Natural killer cell (primary cell): ENCODE results near the gene ELN. TPM values are rescaled to one million over a fixed set of nuclear protein-coding genes. Genes with fewer than 3 reads are reported as not detected.

Source experiments
- ATAC-seq, 3 donors: fragments of 150-1000 bp in 2 of 3; fragments of 200-7000 bp in 1 of 3; cut with Tn5 transposase; 1 replicate in 1 of 3; 2 replicates in 2 of 3; pipeline ENCODE4 v1.10.0; 2021; ENCODE audit warnings: mild to moderate bottlenecking in 2 of 3, moderate library complexity in 2 of 3
- DNase-seq, 2 donors: peaks; one replicate each; pipeline versions ENCODE4 v3.0.0 to v3.0.0-alpha.2; 2013 to 2021; ENCODE audit warnings: mixed read lengths in 1 of 2
- H3K27ac ChIP-seq: one replicate; pipeline ENCODE4 v1.5.1; 2013; ENCODE audit warnings: mild to moderate bottlenecking, low read length
- H3K27me3 ChIP-seq: one replicate; pipeline ENCODE4 v1.6.1; 2013; ENCODE audit warnings: low read length; ENCODE audit not compliant: control insufficient read depth, insufficient read depth
- H3K36me3 ChIP-seq: one replicate; pipeline ENCODE4 v1.6.1; 2013; ENCODE audit warnings: low read length; ENCODE audit not compliant: control insufficient read depth, insufficient read depth
- H3K4me1 ChIP-seq: one replicate; pipeline ENCODE4 v1.6.1; 2013; ENCODE audit warnings: low read length; ENCODE audit not compliant: control insufficient read depth, insufficient read depth
- H3K4me3 ChIP-seq: one replicate; pipeline ENCODE4 v1.5.1; 2013; ENCODE audit warnings: low read length
- H3K9me3 ChIP-seq: one replicate; pipeline ENCODE4 v1.6.1; 2013; ENCODE audit warnings: low read length; ENCODE audit not compliant: control insufficient read depth, insufficient read depth
- H3K27ac Mint-ChIP-seq, 2 donors: one replicate each; pipeline ENCODE4 v1.8.0; 2022; ENCODE audit warnings: mild to moderate bottlenecking in 2 of 2, mixed read lengths in 2 of 2, moderate library complexity in 1 of 2
- H3K27me3 Mint-ChIP-seq, 2 donors: one replicate each; pipeline ENCODE4 v1.8.0; 2022; ENCODE audit warnings: low read depth in 2 of 2, mixed read lengths in 2 of 2
- H3K36me3 Mint-ChIP-seq: one replicate; pipeline ENCODE4 v1.8.0; 2022; ENCODE audit warnings: mixed read lengths
- H3K4me1 Mint-ChIP-seq, 2 donors: one replicate each; pipeline ENCODE4 v1.8.0; 2022; ENCODE audit warnings: mixed read lengths in 2 of 2
- H3K4me3 Mint-ChIP-seq: one replicate; pipeline ENCODE4 v1.8.0; 2022; ENCODE audit warnings: mild to moderate bottlenecking, moderate library complexity, mixed read lengths
- H3K9me3 Mint-ChIP-seq, 2 donors: one replicate each; pipeline ENCODE4 v1.8.0; 2022; ENCODE audit warnings: mixed read lengths in 2 of 2
- WGBS: methylation state at CpG from one replicate; pipeline ENCODE4 v1.1.7; 2013; ENCODE audit warnings: missing lambda C conversion rate; ENCODE audit not compliant: insufficient coverage; 5-methylcytosine and 5-hydroxymethylcytosine counted together
- intact Hi-C: fragments of 100-400 bp; cut with micrococcal nuclease; formaldehyde crosslinking; loops from one replicate; pipeline ENCODE4 v1.14.2; 2022
- total RNA-seq, 4 donors: library from RNA; stranded (reverse); fragments of 120-200 nt in 1 of 4; gene quantifications; one replicate each; pipeline versions ENCODE4 v1.2.3 to v1.2.4, GENCODE V29; 2013 to 2022
- TF ChIP-seq, protein P1 (sequence below): fragments of 200-600 bp; IDR thresholded peaks from one replicate; pipeline ENCODE4 v1.8.0; 2022; ENCODE audit warnings: antibody characterized with exemption

The ELN gene
- total RNA-seq, 3 donors from 2014 or later (not counting 1 experiment from before 2014, with no cell fraction given), result 0.75 TPM; not detected in 2

DNA sequence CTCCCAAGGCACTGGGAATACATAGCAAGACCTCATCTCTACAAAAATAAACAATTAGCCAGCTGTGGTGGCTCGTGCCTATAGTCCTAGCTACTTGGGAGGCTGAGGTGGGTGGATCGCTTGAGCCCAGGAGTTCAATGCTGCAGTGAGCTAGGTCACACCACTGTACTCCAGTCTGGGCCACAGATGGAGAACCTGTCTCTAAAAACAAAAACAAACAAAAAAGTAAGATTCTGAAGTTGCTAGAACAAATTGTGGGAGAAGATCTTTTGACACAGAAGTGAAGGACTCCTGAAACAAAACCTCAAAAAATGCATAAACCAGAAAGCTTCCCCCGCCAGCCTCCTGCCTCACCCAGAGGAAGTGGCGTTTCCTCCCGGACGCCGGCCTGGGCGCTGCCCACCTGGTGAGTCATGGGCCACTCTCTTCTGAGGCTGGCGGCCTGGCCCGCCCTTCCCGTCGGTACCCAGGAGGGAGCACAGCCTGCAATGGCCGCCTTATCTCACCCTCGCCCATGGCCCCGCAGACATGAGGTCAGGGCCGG is 25.4 kb upstream of the ELN start:
- ATAC-seq (peak; percentile 73 to 94 (median 93)), DNase-seq (peak in 1 of 2 donors; percentile 44)
- no peaks in the 10 kb centered on the region for H3K27me3 ChIP-seq
- Mint-ChIP-seq H3K36me3 (no peaks in the 10 kb centered on the region), H3K4me1 (peaks cover 22 to 34% of the 10 kb centered on the region in 2 donors), H3K4me3 (peak overlapping the region; percentile 80), H3K27ac (peak overlapping the region; percentile 81 to 91), H3K27me3 (no peaks in the 10 kb centered on the region), H3K9me3 (no peaks in the 10 kb centered on the region)
- peak overlapping the region; percentile 68 for H3K27ac ChIP-seq
- no peaks in the 10 kb centered on the region for H3K36me3 ChIP-seq
- intact Hi-C loops, result no loop called here
- H3K4me1 ChIP-seq, result peaks cover 20% of the 10 kb centered on the region
- TF ChIP-seq, protein P1, sequence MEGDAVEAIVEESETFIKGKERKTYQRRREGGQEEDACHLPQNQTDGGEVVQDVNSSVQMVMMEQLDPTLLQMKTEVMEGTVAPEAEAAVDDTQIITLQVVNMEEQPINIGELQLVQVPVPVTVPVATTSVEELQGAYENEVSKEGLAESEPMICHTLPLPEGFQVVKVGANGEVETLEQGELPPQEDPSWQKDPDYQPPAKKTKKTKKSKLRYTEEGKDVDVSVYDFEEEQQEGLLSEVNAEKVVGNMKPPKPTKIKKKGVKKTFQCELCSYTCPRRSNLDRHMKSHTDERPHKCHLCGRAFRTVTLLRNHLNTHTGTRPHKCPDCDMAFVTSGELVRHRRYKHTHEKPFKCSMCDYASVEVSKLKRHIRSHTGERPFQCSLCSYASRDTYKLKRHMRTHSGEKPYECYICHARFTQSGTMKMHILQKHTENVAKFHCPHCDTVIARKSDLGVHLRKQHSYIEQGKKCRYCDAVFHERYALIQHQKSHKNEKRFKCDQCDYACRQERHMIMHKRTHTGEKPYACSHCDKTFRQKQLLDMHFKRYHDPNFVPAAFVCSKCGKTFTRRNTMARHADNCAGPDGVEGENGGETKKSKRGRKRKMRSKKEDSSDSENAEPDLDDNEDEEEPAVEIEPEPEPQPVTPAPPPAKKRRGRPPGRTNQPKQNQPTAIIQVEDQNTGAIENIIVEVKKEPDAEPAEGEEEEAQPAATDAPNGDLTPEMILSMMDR, result no peak
- H3K9me3 ChIP-seq, result no peaks in the 10 kb centered on the region
- 12% methylated on average over 16 of the region's 16 CpGs for WGBS
- no peak overlapping the region for H3K4me3 ChIP-seq

DNA sequence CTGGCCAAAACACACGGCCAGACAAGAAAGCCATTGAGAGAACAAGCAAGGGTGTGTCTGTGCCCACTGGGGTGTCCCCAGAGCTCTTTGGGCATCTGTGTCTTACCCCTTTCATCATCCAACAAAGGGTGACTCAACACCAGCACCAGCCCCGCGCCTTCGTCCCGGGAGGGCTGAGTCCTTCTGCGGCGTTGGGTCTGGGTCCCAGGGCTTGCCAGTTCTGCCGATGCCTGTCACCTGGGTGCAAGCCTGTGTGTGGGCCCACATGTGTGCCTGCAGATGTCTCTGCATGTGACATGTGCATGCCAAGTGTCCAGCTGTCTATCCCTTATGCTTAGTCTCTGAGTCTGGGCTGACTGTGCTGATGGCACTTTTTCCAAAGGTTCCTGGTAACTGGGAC is 24.4 kb upstream of the ELN start:
- H3K9me3 Mint-ChIP-seq, result no peaks in the 10 kb centered on the region
- TF ChIP-seq, protein P1, result no peak
- Histone ChIP-seq H3K27me3 (no peaks in the 10 kb centered on the region), H3K36me3 (no peaks in the 10 kb centered on the region), H3K9me3 (no peaks in the 10 kb centered on the region), H3K4me1 (peaks cover 20% of the 10 kb centered on the region), H3K27ac (peak overlapping the region; percentile 68), H3K4me3 (no peak overlapping the region)
- H3K4me3 Mint-ChIP-seq, result peak overlapping the region; percentile 65
- intact Hi-C loops, result no loop called here
- H3K4me1 Mint-ChIP-seq, result peaks cover 22 to 34% of the 10 kb centered on the region in 2 donors
- H3K27me3 Mint-ChIP-seq, result no peaks in the 10 kb centered on the region
- H3K27ac Mint-ChIP-seq, result peak overlapping the region; percentile 81 to 91
- ATAC-seq (no peak), DNase-seq (no peak)
- H3K36me3 Mint-ChIP-seq, result no peaks in the 10 kb centered on the region
- WGBS, result 91% methylated on average over 8 of the region's 8 CpGs

DNA sequence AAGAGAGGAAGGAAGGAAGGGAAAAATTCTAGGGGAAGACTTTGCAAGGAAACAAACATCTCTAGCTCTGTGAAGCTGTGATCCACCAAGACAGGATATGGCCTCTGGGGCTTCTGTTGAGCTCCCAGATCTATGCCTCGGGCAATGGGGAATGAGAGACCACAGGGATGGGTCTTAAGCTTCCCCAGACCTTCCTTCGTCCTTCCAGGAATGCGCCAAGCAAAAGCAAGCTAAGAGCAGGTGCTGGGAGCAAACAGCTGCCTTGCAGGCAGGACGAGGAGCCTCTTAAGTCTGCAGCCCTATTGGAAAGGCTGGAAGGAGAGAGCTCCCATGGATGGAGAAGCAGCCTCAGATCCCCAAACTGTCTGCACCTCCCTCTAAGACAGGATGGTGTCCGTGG is 21.9 kb upstream of the ELN start:
- TF ChIP-seq, protein P1, result no peak
- Mint-ChIP-seq H3K36me3 (no peaks in the 10 kb centered on the region), H3K27me3 (no peaks in the 10 kb centered on the region), H3K9me3 (no peaks in the 10 kb centered on the region), H3K4me1 (peaks cover 22 to 36% of the 10 kb centered on the region in 2 donors), H3K4me3 (no peak overlapping the region), H3K27ac (no peak overlapping the region)
- ATAC-seq (no peak), DNase-seq (no peak)
- H3K27ac ChIP-seq, result no peak overlapping the region
- H3K27me3 ChIP-seq, result no peaks in the 10 kb centered on the region
- H3K4me3 ChIP-seq, result no peak overlapping the region
- H3K36me3 ChIP-seq, result no peaks in the 10 kb centered on the region
- 87% methylated on average over 5 of the region's 5 CpGs for WGBS
- intact Hi-C loops, result no loop called here
- H3K4me1 ChIP-seq, result peaks cover 20% of the 10 kb centered on the region
- no peaks in the 10 kb centered on the region for H3K9me3 ChIP-seq
